ENCODE measurements around the gene CBX8. TPM values are rescaled to one million over a fixed set of nuclear protein-coding genes. Genes with fewer than 3 reads are reported as not detected.

CBX8 gene
- 1.3 and 2.0 TPM in 2 replicates for total RNA-seq

GRCh38 chr17:79796763-79797491 lies at the start of gene CBX8:
Gene CBX8 (minus strand): TSS chr17:79797077. CDS start chr17:79796998, 79 bp downstream.
- peak; percentile 99 to 100 for DNase-seq (ENCODE audit: low read depth in 2 of 2)

DNA sequence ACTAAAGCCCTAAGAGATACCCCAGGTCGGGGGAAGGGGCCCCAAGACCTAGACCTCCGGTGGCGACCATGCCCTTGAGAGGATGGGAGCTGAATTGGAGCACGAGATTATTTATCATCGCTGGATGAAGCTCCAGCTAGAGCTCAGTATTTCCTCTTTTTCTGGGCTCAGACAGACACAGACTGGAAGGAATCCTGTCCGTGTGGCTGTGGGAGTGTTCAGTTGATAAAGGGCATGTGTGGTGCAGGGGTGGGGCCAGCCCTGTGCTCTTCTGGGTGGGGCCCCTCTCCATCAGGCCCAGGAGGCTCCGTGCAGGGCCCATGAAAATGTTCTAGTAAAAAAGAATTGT lies 48.7 kb upstream of the CBX8 start:
- no peak for DNase-seq (ENCODE audit: low read depth in 2 of 2)

DNA sequence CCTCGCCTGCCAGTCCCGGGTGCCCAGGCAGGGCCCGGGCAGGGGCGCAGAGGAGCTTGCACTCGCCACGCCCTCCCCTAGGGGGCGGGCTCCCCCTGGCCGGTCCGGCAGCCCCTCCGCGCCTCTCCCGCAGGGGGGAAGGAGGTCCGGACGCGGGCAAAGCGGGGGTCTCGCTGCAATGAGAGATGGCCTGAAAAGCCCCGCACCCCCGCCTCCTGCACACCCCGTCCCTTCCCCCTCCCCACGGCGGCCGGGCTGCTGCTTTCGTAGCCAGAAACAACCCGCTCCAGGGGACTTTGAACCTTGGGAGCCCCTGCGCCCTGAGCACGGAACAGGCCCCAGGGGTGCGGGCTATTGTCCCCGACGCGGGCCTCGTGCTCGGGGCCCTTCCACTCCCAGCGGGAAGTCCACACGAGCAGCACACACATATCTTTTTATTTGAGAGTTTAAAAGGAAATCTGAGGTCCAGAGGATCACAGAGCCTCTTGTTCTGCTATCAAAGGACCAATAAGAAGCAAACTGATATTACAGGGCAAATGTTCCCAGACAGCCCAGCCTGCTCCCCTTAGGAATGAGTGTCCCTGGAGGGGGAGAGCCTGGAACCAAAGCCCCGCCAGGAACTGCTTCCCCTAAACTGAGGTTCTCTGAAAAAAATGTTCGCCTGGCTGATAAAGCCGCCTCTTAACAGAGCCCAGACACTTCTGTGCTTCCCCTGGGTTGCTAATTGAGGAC lies 48.2 kb upstream of the CBX8 start:
- DNase-seq (ENCODE audit: low read depth in 2 of 2): peak; percentile 46 to 60

DNA sequence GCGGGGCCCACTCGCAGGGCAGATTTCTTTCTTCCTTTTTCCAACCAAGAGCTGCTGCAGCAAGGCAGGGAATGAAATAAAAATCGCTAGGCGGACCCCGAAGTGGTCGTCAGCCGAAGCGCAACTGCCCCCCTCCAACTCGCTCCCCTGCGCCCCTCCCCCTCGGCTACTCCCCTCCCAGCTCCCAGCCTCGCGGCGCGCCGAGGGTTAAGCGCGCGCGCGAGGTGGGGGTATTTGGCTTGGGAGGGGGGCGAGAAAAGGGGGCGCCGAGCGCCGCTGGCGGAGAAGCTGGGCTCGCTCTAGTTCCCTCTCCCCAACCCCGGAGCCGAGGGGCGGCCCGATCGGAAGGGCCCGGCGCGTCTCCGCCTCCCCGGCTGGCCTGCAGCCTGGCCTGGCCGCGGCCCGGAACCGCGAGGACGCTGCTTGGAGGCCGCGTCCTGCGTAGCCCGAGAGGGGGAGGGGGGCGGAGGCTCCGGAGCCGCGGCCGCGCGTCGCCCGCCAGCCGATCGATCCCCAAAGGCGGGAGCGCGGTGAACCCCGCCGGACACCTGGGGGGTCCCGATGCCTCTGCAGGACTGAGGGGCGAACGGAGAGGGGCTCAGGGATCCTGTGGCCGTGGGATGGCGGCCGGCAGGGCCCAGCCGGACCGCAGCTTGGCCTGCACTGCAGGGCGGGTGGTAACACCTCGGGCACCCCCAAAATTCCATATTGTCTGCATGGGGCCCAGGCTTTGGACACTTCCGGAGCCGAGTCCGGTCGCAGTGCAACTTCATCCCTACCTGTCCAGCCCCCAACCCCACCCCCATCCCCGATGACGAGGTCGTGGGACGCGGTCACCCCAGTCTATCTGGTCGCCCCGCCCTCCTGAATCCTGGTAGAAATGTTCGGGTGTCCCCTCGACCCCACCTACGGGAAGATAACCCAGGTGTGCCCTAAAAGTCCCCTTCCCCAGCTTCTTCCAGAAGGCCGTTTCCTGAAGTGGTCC lies 47.2 kb upstream of the CBX8 start:
- DNase-seq (ENCODE audit: low read depth in 2 of 2): peak; percentile 65 to 71

- DNase-seq (ENCODE audit: low read depth in 2 of 2): no peak
Observed at GRCh38 chr17:79843474-79843815, 46.6 kb upstream of the CBX8 start.

DNA sequence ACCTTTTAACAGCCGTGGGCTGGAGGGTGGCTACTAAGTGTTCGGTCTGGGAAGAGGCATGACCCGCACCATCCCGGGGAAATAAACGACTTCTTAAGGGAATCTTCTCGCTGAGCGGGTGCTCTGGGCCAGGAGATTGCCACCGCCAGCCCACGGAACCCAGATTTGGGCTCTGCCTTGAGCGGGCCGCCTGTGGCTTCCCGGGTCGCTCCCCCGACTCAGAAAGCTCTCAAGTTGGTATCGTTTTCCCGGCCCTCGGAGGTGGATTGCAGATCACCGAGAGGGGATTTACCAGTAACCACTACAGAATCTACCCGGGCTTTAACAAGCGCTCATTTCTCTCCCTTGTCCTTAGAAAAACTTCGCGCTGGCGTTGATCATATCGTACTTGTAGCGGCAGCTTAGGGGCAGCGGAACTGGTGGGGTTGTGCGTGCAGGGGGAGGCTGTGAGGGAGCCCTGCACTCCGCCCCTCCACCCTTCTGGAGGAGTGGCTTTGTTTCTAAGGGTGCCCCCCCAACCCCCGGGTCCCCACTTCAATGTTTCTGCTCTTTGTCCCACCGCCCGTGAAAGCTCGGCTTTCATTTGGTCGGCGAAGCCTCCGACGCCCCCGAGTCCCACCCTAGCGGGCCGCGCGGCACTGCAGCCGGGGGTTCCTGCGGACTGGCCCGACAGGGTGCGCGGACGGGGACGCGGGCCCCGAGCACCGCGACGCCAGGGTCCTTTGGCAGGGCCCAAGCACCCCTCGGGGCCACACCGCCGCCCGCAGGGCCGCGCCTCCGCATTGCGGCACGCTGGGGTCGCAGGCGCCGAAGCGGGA lies 46.0 kb upstream of the CBX8 start:
- no peak for DNase-seq (ENCODE audit: low read depth in 2 of 2)

GRCh38 chr17:79842136-79842655 lies 45.3 kb upstream of the CBX8 start:
- DNase-seq (ENCODE audit: low read depth in 2 of 2): no peak

DNA sequence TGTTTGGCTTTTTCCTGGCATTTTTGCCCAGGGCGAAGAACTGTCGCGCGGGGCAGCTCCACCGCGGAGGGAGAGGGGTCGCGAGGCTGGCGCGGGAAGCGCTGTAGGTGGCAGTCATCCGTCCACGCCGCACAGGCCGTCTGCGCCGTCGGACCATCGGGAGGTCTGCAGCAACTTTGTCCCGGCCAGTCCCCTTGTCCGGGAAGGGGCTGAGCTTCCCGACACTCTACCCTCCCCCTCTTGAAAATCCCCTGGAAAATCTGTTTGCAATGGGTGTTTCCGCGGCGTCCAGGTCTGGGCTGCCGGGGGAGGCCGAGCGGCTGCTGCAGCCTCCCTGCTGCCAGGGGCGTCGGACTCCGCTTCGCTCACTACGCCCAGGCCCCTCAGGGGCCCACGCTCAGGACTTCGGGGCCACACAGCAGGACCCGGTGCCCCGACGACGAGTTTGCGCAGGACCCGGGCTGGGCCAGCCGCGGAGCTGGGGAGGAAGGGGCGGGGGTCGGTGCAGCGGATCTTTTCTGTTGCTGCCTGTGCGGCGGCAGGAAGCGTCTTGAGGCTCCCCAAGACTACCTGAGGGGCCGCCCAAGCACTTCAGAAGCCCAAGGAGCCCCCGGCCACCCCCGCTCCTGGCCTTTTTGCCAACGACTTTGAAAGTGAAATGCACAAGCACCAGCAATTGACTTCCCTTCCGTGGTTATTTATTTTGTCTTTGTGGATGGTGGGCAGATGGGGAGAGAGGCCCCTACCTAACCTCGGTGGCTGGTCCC lies 44.7 kb upstream of the CBX8 start:
- no peak for DNase-seq (ENCODE audit: low read depth in 2 of 2)

DNA sequence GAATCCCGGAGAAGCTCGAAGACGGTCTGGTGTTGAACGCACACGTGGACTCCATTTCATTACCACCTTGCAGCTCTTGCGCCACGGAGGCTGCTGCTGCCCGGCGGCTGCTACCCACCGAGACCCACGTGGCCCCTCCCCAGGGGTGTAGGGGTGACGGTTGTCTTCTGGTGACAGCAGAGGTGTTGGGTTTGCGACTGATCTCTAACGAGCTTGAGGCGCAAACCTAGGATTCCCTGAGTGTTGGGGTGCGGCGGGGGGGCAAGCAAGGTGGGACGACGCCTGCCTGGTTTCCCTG lies 44.1 kb upstream of the CBX8 start:
- no peak for DNase-seq (ENCODE audit: low read depth in 2 of 2)

GRCh38 chr17:79840269-79840988 lies 43.6 kb upstream of the CBX8 start:
- DNase-seq (ENCODE audit: low read depth in 2 of 2): peak; percentile 63 to 65

DNA sequence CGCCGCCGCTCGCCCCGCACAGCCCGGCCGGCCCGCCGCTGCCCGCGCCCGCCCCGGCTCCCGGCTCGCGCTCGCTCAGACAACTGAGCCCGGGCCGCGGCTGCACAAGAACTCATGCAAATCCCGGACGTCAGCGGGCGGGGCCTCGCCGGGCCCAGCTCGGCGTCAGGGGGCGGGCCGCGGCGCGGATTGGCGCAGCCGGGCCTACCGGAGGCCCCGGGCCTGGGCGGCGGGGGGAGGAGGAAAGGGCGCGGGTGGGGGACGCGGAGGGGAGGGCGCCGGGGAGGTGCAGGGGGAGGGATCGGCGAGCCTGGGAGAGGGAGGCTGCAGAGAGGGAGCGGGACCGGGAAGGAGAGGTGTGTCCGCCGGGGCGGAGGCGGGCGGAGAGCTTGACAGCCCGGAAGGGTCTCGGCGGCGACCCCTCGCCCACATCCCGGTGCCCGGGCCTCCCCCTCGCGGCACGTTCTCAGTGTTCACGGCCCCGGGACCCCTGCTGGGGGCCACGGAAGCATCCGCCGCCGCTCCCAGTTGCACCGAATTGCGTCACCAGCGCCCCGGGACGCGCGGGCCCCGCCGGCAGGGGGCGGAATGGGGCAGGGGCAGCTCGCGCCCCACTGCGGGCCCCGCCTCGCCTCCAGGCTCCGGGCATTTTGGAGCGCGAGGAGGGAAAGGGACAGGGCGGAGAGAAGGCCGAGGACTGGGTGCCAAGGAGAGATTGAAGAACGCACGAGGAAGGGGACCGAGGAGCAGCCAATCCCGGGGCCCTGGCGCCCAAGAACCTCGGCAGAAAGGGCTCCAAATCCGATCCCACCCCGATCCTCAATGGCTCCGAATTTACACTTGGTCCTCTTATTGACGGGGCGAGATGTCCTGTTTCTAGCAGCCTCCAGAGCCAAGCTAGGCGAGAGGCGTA lies 42.7 kb upstream of the CBX8 start, which contains the start of gene CBX4:
Gene CBX4, minus strand, starts transcription at position 85 of the 913 bp plus-strand sequence. CDS start 189 bp downstream, outside the sequence.
- DNase-seq (ENCODE audit: low read depth in 2 of 2): peak; percentile 92 to 95

- DNase-seq (ENCODE audit: low read depth in 2 of 2): peak; percentile 62
Observed at GRCh38 chr17:79838522-79839274, 41.8 kb upstream of the CBX8 start.

GRCh38 chr17:79837888-79838521 lies 41.1 kb upstream of the CBX8 start:
- peak in 1 of 2 donors; percentile 44 for DNase-seq (ENCODE audit: low read depth in 2 of 2)

- DNase-seq (ENCODE audit: low read depth in 2 of 2): peak in 1 of 2 donors; percentile 87
Observed at GRCh38 chr17:79836972-79837887, 40.4 kb upstream of the CBX8 start.

GRCh38 chr17:79836510-79836971 lies 39.7 kb upstream of the CBX8 start:
- no peak for DNase-seq (ENCODE audit: low read depth in 2 of 2)

- DNase-seq (ENCODE audit: low read depth in 2 of 2): no peak
Observed at GRCh38 chr17:79835953-79836509, 39.2 kb upstream of the CBX8 start.

Measured in lung microvascular endothelial cell (primary cell).